ENCODE results near the gene FAM180B.

FAM180B gene

GRCh38 chr11:47587723-47588326, 1.3 kb downstream of the FAM180B start:
- Histone ChIP-seq H4K91ac (ENCODE audit: low read depth, low read length, poor library complexity) (no peak overlapping the region), H2BK15ac (ENCODE audit: low read length) (no peak overlapping the region), H3K23ac (ENCODE audit: low read depth, low read length, poor library complexity) (no peak overlapping the region), H2BK120ac (ENCODE audit: low read depth, low read length) (no peak overlapping the region), H3K14ac (ENCODE audit: low read length) (no peak overlapping the region), H3K4me2 (ENCODE audit: insufficient read depth, low read length, poor library complexity, severe bottlenecking) (no peak overlapping the region), H3K27me3 (ENCODE audit: control insufficient read depth in 3 of 3, insufficient read depth in 3 of 3, low read depth in 1 of 3, low read length in 3 of 3) (peaks cover 0 to 3% (median 0%) of the 10 kb centered on the region in 3 experiments), H3K9me3 (replicated peaks in 1 of 2; ENCODE audit: control insufficient read depth in 2 of 2, insufficient read depth in 1 of 2, low read depth in 1 of 2, low read length in 2 of 2) (no peaks in the 10 kb centered on the region), H3K4ac (ENCODE audit: low read length) (no peak overlapping the region), H2BK12ac (ENCODE audit: low read length) (no peak overlapping the region), H3K79me1 (ENCODE audit: low read depth, low read length) (peaks cover 4% of the 10 kb centered on the region), H3K4me1 (ENCODE audit: control insufficient read depth in 2 of 2, insufficient read depth in 1 of 2, low read depth in 1 of 2, low read length in 2 of 2) (peaks cover 1 to 14% of the 10 kb centered on the region in 2 donors), H2AFZ (ENCODE audit: low read length) (no peak overlapping the region), H2AK5ac (ENCODE audit: low read depth, low read length) (no peak overlapping the region), H3K9ac (ENCODE audit: low read depth, low read length, poor library complexity) (no peak overlapping the region), H3K18ac (ENCODE audit: low read length) (no peak overlapping the region), H4K8ac (ENCODE audit: low read depth, low read length) (no peak overlapping the region), H3K27ac (replicated peaks; ENCODE audit: low read length) (no peak overlapping the region), H2BK5ac (ENCODE audit: low read length) (peak overlapping the region; percentile 42), H3K4me3 (ENCODE audit: low read length in 2 of 2) (peak overlapping the region in 1 of 2 donors; percentile 26), H3K36me3 (replicated peaks in 1 of 2; ENCODE audit: control insufficient read depth in 2 of 2, insufficient read depth in 2 of 2, low read length in 2 of 2) (peaks cover 14 to 25% of the 10 kb centered on the region in 2 donors)
- DNase-seq (ENCODE audit: low spot score): no peak
- WGBS, 2 donors (ENCODE audit: extremely low coverage in 2 of 2, insufficient read length in 2 of 2, insufficient replicate concordance in 1 of 2): no CpG with 5 or more reads among the region's 14 CpGs

- H2BK12ac ChIP-seq (ENCODE audit: low read length): no peak overlapping the region
- H3K9ac ChIP-seq (ENCODE audit: low read depth, low read length, poor library complexity): peak overlapping the region; percentile 44
- H3K36me3 ChIP-seq (replicated peaks in 1 of 2; ENCODE audit: control insufficient read depth in 2 of 2, insufficient read depth in 2 of 2, low read length in 2 of 2): peaks cover 3 to 12% of the 10 kb centered on the region in 2 donors
- H3K4me3 ChIP-seq (ENCODE audit: low read length in 2 of 2): no peak overlapping the region
- H3K23ac ChIP-seq (ENCODE audit: low read depth, low read length, poor library complexity): no peak overlapping the region
- H3K79me1 ChIP-seq (ENCODE audit: low read depth, low read length): peaks cover 4% of the 10 kb centered on the region
- H2BK15ac ChIP-seq (ENCODE audit: low read length): no peak overlapping the region
- no peak overlapping the region for H3K18ac ChIP-seq (ENCODE audit: low read length)
- H2AFZ ChIP-seq (ENCODE audit: low read length): no peak overlapping the region
- no peaks in the 10 kb centered on the region for H3K9me3 ChIP-seq (replicated peaks in 1 of 2; ENCODE audit: control insufficient read depth in 2 of 2, insufficient read depth in 1 of 2, low read depth in 1 of 2, low read length in 2 of 2)
- no peak overlapping the region for H2BK5ac ChIP-seq (ENCODE audit: low read length)
- peaks cover 0 to 16% (median 3%) of the 10 kb centered on the region in 3 experiments for H3K27me3 ChIP-seq (ENCODE audit: control insufficient read depth in 3 of 3, insufficient read depth in 3 of 3, low read depth in 1 of 3, low read length in 3 of 3)
- no CpG with 5 or more reads among the region's 11 CpGs for WGBS, 2 donors (ENCODE audit: extremely low coverage in 2 of 2, insufficient read length in 2 of 2, insufficient replicate concordance in 1 of 2)
- H4K8ac ChIP-seq (ENCODE audit: low read depth, low read length): no peak overlapping the region
- DNase-seq (ENCODE audit: low spot score): no peak
- H2BK120ac ChIP-seq (ENCODE audit: low read depth, low read length): no peak overlapping the region
- no peak overlapping the region for H4K91ac ChIP-seq (ENCODE audit: low read depth, low read length, poor library complexity)
- H3K4me2 ChIP-seq (ENCODE audit: insufficient read depth, low read length, poor library complexity, severe bottlenecking): no peak overlapping the region
- H3K4me1 ChIP-seq (ENCODE audit: control insufficient read depth in 2 of 2, insufficient read depth in 1 of 2, low read depth in 1 of 2, low read length in 2 of 2): peaks cover 7 to 21% of the 10 kb centered on the region in 2 donors
- no peak overlapping the region for H3K27ac ChIP-seq (replicated peaks; ENCODE audit: low read length)
- no peak overlapping the region for H3K14ac ChIP-seq (ENCODE audit: low read length)
- H2AK5ac ChIP-seq (ENCODE audit: low read depth, low read length): no peak overlapping the region
- H3K4ac ChIP-seq (ENCODE audit: low read length): no peak overlapping the region
Measured at GRCh38 chr11:47589118-47589517, 2.6 kb downstream of the FAM180B start.

GRCh38 chr11:47589584-47589976, 3.1 kb downstream of the FAM180B start:
- Histone ChIP-seq H3K4me1 (ENCODE audit: control insufficient read depth in 2 of 2, insufficient read depth in 1 of 2, low read depth in 1 of 2, low read length in 2 of 2) (peaks cover 9 to 24% of the 10 kb centered on the region in 2 donors), H3K9me3 (replicated peaks in 1 of 2; ENCODE audit: control insufficient read depth in 2 of 2, insufficient read depth in 1 of 2, low read depth in 1 of 2, low read length in 2 of 2) (no peaks in the 10 kb centered on the region), H2BK15ac (ENCODE audit: low read length) (no peak overlapping the region), H3K14ac (ENCODE audit: low read length) (no peak overlapping the region), H3K9ac (ENCODE audit: low read depth, low read length, poor library complexity) (no peak overlapping the region), H3K79me1 (ENCODE audit: low read depth, low read length) (peaks cover 4% of the 10 kb centered on the region), H3K36me3 (replicated peaks in 1 of 2; ENCODE audit: control insufficient read depth in 2 of 2, insufficient read depth in 2 of 2, low read length in 2 of 2) (peaks cover 0 to 8% of the 10 kb centered on the region in 2 donors), H3K4me3 (ENCODE audit: low read length in 2 of 2) (no peak overlapping the region), H2BK12ac (ENCODE audit: low read length) (no peak overlapping the region), H3K23ac (ENCODE audit: low read depth, low read length, poor library complexity) (no peak overlapping the region), H3K27ac (replicated peaks; ENCODE audit: low read length) (no peak overlapping the region), H2BK5ac (ENCODE audit: low read length) (no peak overlapping the region), H3K4ac (ENCODE audit: low read length) (no peak overlapping the region), H2AFZ (ENCODE audit: low read length) (no peak overlapping the region), H2BK120ac (ENCODE audit: low read depth, low read length) (no peak overlapping the region), H3K4me2 (ENCODE audit: insufficient read depth, low read length, poor library complexity, severe bottlenecking) (no peak overlapping the region), H4K8ac (ENCODE audit: low read depth, low read length) (no peak overlapping the region), H3K27me3 (ENCODE audit: control insufficient read depth in 3 of 3, insufficient read depth in 3 of 3, low read depth in 1 of 3, low read length in 3 of 3) (peaks cover 0 to 18% (median 3%) of the 10 kb centered on the region in 3 experiments), H2AK5ac (ENCODE audit: low read depth, low read length) (no peak overlapping the region), H3K18ac (ENCODE audit: low read length) (peak overlapping the region; percentile 17), H4K91ac (ENCODE audit: low read depth, low read length, poor library complexity) (no peak overlapping the region)
- no peak for DNase-seq (ENCODE audit: low spot score)
- no CpG with 5 or more reads among the region's 51 CpGs for WGBS, 2 donors (ENCODE audit: extremely low coverage in 2 of 2, insufficient read length in 2 of 2, insufficient replicate concordance in 1 of 2)

GRCh38 chr11:47589977-47590861, 3.7 kb downstream of the FAM180B start:
- Histone ChIP-seq H3K9ac (ENCODE audit: low read depth, low read length, poor library complexity) (peak overlapping the region; percentile 57), H2AK5ac (ENCODE audit: low read depth, low read length) (no peak overlapping the region), H3K4ac (ENCODE audit: low read length) (no peak overlapping the region), H3K27me3 (ENCODE audit: control insufficient read depth in 3 of 3, insufficient read depth in 3 of 3, low read depth in 1 of 3, low read length in 3 of 3) (peaks cover 0 to 19% (median 3%) of the 10 kb centered on the region in 3 experiments), H3K79me1 (ENCODE audit: low read depth, low read length) (peaks cover 4% of the 10 kb centered on the region), H3K14ac (ENCODE audit: low read length) (no peak overlapping the region), H3K23ac (ENCODE audit: low read depth, low read length, poor library complexity) (no peak overlapping the region), H3K4me3 (ENCODE audit: low read length in 2 of 2) (no peak overlapping the region), H2AFZ (ENCODE audit: low read length) (no peak overlapping the region), H3K36me3 (replicated peaks in 1 of 2; ENCODE audit: control insufficient read depth in 2 of 2, insufficient read depth in 2 of 2, low read length in 2 of 2) (peaks cover 0 to 2% of the 10 kb centered on the region in 2 donors), H4K8ac (ENCODE audit: low read depth, low read length) (no peak overlapping the region), H3K4me2 (ENCODE audit: insufficient read depth, low read length, poor library complexity, severe bottlenecking) (no peak overlapping the region), H4K91ac (ENCODE audit: low read depth, low read length, poor library complexity) (no peak overlapping the region), H3K27ac (replicated peaks; ENCODE audit: low read length) (no peak overlapping the region), H3K4me1 (ENCODE audit: control insufficient read depth in 2 of 2, insufficient read depth in 1 of 2, low read depth in 1 of 2, low read length in 2 of 2) (peaks cover 11 to 26% of the 10 kb centered on the region in 2 donors), H2BK12ac (ENCODE audit: low read length) (no peak overlapping the region), H2BK120ac (ENCODE audit: low read depth, low read length) (no peak overlapping the region), H3K18ac (ENCODE audit: low read length) (no peak overlapping the region), H2BK5ac (ENCODE audit: low read length) (no peak overlapping the region), H2BK15ac (ENCODE audit: low read length) (no peak overlapping the region), H3K9me3 (replicated peaks in 1 of 2; ENCODE audit: control insufficient read depth in 2 of 2, insufficient read depth in 1 of 2, low read depth in 1 of 2, low read length in 2 of 2) (no peaks in the 10 kb centered on the region)
- no CpG with 5 or more reads among the region's 122 CpGs for WGBS, 2 donors (ENCODE audit: extremely low coverage in 2 of 2, insufficient read length in 2 of 2, insufficient replicate concordance in 1 of 2)
- DNase-seq (ENCODE audit: low spot score): no peak
